ENCODE measurements around the gene DOK4.
"Not testable (repeated sequence)": the region's sequence is repeated elsewhere in the genome, so short reads cannot be mapped to it uniquely, and the experiment has no call there.

DOK4 gene

DNA sequence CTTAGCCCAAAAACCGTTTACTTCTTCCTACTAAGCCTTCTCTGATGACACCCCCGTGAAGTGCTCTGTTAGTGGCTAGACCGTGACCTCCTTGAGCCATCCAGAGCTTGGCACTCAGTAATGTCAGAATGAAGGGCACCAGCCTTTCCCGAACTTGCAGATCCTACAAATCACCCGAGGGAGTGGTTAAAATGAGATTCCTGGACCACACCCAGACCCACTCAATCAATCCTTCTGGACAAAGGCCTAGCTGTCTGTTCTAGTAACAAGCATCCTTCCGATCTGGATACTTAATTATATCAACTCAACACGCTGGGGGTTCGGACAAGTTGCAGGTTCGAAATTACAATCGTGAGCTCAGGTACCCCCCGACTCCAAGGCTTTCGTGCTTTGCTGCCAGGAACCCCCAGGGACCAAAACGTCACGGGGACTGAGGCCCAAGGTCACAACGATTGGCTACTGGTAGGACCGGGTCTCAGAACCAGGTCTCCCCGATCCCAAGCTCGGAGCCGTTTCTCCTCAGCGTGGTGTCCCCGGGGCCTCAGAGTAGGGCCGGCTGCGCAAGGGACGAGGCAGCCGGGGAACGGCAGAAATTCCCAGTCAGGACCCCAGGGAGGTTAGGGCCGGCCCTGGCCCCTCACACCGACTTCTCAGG is 39.6 kb downstream of the DOK4 start:
- no peak for DNase-seq (ENCODE audit: low read depth)

DNA sequence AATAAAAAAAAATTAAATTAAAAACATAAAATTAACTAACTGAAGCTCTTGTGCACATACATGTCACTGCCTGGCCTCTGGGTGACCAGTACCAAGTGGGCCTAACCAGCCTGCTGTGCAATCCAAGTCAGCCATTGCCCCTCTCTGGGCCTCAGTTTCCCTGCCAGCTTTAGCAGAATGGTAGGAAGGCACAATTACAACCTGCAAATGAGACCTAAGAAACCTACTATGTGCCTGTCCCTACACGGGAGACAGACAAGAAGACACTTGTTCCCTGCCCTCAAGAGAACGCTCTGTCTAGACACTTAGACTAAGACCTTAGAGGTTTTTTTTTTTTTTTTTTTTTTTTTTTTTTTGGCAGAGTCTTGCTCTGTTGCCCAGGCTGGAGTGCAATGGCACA is 40.8 kb downstream of the DOK4 start:
- DNase-seq (ENCODE audit: low read depth) = no peak

DNA sequence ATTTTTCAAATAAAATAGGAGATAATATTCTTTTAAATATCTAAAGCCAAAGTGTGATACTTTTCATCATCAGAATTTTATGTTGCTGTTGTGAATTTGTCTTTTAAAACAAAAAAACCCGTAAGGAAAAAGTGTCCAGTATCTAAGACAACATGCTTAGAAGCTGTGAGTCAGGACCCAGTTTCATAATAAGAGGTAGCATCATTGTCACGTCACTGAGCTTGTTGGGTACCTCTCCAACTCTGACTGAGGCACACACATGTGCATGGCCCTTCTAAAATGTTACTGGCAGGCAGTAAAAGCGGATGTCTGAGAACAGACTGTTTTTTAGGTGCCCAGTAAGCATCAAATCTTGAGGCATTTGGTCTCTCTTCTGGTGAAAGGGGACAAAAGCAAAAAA is 41.6 kb downstream of the DOK4 start:
- no peak for DNase-seq (ENCODE audit: low read depth)

DNA sequence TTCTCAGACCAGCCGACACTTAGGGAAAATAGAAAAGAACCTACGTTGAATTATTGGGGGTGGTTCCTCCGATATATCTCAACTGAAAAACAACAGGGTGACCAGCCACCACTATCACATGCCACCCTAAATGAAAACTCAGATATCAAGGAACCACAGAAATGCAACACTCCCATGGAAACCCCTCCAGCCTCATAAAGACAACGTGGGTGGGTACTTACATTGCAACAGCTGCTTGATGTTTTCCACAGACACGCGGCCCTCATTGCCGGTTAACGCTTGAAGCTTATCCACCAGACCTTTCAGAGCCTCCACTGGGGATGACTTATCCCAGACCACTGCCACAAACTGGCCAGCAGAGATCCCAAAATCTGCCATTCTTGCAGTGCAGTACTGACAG is 45.7 kb downstream of the DOK4 start:
- DNase-seq (ENCODE audit: low read depth) = not testable (repeated sequence)

DNA sequence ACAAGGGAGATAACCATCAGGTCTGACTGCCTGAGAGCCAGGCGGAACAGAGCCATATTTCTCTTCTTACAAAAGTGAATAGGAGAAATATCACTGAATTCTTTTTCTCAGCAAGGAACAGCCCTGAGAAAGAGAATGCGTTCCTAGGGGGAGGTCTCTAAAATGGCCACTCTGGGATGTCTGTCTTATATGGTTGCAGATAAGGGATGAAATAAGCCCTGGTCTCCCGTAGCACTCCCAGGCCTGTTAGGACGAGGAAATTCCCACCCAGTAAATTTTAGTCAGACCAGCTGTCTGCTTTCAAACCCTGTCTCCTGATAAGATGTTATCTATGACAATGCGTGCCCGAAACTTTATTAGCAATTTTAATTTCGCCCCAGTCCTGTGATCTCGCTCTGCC is 46.3 kb downstream of the DOK4 start:
- DNase-seq (ENCODE audit: low read depth) = not testable (repeated sequence)

DNA sequence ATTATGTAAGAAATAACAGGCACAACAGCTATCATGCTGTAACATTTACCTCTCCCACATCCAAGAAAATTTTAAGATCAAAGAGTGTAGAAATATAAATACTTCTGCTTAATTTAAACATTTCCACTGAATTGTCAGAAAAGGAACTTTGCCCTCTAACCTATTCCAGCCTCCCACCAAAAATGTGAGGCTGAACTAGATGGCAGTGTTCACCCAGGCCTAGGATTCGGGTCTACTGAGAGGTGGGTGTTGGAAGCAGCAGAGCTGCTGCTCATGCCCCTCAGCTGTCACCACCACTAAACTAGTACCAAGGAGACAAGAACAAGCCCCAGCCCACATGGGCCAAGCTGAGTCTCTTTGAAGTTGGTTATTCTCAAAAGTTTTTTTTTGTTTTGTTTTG is 50.5 kb downstream of the DOK4 start:
- no peak for DNase-seq (ENCODE audit: low read depth)

DNA sequence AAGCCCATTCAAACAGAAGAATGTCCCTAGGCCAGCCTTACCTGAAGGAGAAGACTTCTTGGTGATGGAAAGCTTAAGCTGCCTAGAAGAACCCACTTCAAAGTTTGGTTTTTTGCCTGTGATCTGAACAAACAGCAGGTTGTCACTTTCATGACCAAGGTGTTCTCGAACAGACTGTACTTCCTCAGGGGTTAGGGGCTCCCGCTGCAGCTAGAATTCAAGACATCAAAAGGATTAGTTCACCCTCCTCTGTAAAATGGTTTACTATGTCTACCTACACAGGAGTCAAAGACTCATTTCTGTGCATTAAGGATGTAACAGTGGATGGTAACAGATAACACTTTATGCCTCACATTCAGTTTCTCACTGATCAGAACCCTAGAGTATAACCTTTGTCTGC is 52.3 kb downstream of the DOK4 start:
- no peak for DNase-seq (ENCODE audit: low read depth)

DNA sequence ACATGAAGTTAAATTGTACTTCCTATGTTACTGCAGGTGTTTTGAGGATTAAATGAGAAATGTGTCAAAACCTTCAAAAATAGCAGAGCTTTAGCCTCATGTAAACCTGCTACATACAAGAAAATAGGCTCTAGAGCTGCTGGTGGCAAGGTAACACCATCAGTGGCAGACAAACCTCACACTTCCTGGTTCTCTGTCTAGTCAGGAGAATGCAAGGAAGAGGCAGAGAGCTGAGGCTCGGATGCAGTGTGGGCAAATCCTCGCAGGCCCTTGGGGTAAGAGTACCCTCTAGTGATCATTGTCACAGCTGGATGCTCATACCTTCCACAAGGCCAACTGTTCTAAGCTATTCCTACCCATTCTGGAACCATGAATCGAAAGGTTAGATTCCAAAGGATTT is 53.3 kb downstream of the DOK4 start:
- no peak for DNase-seq (ENCODE audit: low read depth)

DNA sequence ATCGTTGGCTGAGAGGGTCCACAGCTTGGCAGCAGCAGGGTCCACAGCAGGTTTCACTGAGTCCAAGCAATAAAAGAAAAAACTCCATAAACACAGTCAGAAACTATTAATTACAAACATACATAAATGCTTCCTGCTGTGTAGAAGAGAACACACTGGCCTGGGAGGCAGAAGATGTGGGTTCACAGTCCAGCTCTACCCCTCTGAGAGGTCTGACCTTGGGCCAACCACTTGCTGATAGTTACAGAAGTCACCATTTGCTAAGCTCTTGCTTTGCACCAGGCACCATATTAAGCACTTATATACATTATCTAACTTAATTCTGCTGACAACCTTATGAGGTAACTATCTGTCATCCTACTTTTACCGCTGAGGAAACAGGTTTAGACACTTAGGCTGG is 53.8 kb downstream of the DOK4 start:
- DNase-seq (ENCODE audit: low read depth) = no peak

DNA sequence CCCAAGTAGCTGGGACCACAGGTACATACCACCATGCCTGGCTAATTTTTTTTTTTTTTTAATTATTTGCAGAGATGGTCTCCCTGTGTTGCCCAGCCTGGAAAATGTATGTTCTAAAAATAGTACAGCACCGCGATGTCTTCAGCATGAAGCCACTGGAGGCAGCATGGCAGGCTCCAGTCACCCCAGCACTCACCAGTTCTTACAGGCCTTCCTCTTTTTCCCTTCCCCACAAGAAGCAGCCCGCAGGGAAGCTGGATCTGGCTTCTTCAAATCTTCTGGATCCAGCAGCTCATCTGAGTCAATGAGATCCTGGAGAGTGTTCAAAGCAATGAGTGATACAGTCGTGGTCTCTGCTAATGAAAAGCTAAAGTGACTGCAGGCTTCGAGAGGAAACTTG is 55.3 kb downstream of the DOK4 start:
- DNase-seq (ENCODE audit: low read depth) = no peak

DNA sequence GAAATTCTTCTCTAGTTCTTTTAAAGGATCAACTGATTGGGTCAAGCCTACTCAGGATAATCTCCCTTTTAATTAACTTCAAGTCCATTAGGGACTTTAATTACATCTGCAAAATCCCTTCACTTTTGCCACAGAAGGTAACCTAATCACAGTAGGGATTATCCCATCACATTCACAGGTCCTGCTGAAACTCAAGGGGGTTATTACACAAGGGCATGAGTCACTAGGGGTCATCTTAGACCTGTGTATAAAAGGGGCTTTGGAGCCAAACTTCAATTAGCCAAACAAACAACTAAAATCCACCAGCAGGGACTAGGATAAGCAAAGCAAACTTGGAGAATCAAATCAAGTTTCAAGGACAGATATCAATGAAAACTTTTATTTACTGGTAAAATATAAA is 58.5 kb downstream of the DOK4 start:
- DNase-seq (ENCODE audit: low read depth) = no peak

DNA sequence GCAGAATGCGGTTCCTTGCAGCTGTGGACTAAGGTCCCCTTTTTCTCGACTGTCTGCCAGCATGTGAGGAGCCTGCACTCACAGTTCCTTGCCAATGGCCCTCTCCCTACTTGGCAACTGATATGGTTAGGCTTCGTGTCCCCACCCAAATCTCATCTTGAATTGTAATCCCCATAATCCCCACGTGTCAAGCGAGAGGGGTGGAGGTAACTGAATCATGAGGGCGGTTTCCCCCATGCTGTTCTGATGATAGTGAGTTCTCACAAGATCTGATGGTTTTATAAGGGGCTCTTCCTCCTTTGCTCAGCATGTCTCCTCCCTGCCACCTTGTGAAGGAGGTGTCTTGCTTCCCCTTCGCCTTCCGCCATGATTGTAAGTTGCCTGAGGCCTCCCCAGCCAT is 59.0 kb downstream of the DOK4 start:
- no peak for DNase-seq (ENCODE audit: low read depth)

DNA sequence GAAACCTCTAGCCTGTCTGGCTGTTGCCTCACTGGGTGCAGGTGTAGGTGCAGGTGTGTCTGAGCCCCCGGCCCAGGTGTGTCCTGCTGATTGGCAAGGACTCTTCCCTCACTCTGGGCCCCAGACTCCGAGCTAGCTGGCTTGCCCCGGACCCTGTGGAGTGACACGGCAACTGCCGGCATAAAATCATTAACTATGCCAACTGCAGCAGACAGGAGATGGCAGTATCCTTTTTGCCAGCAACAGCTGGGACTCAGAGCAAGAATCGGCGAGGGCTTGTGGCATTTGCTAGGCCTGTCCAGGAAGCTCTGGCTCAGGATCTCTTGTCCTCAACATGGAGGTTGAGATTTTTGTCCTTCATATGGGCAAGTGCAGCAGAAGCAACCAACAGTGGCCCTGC is 59.9 kb downstream of the DOK4 start:
- DNase-seq (ENCODE audit: low read depth) = no peak

DNA sequence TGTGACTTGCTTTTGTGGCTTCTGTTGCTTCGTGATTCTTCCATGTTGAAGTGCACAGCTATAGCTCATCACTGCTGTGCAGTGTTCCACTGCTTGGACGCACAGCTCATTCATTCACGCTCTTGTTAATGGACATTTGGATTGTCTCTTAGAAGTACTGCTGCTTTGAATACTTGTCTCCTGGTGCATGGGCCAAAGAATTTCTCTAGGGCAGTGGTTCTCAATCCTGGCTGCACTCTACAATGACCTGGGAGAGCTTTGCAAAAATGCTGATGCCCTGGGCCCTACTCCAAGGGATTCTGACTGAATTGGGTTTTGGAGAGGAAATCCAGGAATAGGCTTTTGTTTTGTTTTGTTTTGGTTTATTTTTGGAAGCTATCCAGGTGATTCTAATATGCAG is 61.7 kb downstream of the DOK4 start:
- no peak for DNase-seq (ENCODE audit: low read depth)

DNA sequence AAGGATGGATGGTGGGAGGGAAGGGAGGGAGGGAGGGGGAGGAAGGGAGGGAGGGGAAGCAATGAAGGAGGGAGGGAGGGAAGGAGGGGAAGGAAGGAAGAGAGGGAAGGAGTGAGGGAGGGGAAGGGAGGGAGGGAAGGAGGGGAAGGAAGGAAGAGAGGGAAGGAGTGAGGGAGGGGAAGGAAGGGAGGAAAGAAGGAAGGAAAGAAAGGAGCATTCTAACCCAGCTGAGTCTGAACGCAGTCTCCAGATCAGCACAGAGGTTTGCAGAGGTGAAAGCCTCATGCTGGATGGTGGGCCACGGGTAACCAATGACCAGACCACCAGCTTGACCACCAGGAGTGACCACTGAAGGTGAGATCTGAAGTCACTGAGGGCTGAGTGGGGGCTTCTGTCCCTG is 63.1 kb downstream of the DOK4 start:
- no peak for DNase-seq (ENCODE audit: low read depth)

DNA sequence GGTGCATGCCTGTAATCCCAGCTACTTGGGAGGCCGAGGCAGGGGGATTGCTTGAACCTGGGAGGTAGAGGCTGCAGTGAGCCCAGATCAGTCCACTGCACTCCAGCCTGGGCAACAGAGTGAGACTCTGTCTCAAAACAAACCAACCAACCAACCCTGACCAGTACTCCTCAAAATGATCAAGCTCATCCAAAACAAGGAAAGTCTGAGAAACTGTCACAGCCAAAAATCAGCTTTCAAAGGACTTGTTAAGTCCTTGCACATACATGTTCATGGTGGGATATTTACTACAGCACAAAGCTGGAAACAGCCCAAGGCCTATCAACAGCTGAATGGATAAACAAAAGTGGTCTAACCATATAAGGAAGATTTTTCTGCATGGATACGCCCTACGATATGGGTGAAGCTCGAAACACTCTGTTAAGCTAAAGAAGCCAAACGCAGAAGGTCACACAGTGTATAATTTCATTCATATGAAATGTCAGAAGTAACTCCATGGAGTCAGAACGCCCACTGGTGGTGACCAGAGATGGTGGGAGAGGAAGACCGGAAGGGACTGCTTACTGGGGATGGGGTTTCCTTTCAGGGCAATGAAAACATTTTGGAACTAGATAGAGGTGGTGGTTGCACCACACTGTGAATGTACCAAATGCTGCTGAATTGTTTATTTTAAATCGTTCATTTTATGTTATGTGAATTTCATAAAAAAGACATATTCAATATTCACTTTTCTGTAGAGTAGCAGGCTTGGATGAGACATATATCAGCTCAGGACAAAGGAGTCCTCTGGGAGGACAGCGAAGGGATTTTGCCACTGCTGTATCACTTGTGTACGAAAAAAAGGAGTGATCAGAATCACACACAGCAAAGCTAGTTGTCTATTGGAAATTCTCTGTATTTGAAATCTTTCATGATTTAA is 64.0 kb downstream of the DOK4 start:
- no peak for DNase-seq (ENCODE audit: low read depth)

All from stimulated activated CD8-positive, alpha-beta memory T cell treated with anti-CD3 and anti-CD28 coated beads, Interleukin-15, amount 100 ng/mL, for 1 hour (primary cell).